Bronchial epithelial cell (primary cell): Measurements from ENCODE around the gene CASK. TPM values are rescaled to one million over a fixed set of nuclear protein-coding genes. Genes with fewer than 3 reads are reported as not detected.
"Not testable (repeated sequence)": the region's sequence is repeated elsewhere in the genome, so short reads cannot be mapped to it uniquely, and the experiment has no call there.

Experiments
- DNase-seq: peaks from one replicate; pipeline ENCODE4 v3.0.0-alpha.2; 2010; ENCODE audit warnings: low read depth
- FAIRE-seq: peaks from 2 replicates; lab custom pipeline; 2011; peaks lifted over from hg19 to GRCh38; lab: Jason Lieb, UNC
- H3K27me3 ChIP-seq: 2 replicates; pipeline ENCODE4 v1.5.1; 2011; ENCODE audit warnings: low read length; ENCODE audit not compliant: control insufficient read depth, insufficient read depth
- H3K36me3 ChIP-seq: 2 replicates; pipeline ENCODE4 v1.5.1; 2011; ENCODE audit warnings: low read length; ENCODE audit not compliant: control insufficient read depth, insufficient read depth
- H3K4me3 ChIP-seq: 2 replicates; pipeline ENCODE4 v1.5.1; 2011; ENCODE audit warnings: mild to moderate bottlenecking, low read depth, low read length, control low read depth
- CTCF ChIP-seq: IDR thresholded peaks from 2 replicates; pipeline ENCODE4 v1.5.1; 2011; ENCODE audit warnings: mild to moderate bottlenecking, moderate library complexity, low read length, control low read depth, inconsistent platforms; ENCODE audit not compliant: insufficient read depth, severe bottlenecking
- total RNA-seq: library from RNA; depleted of rRNA; stranded (reverse); fragments of >200 nt; gene quantifications from 2 replicates; pipeline ENCODE4 v1.2.1, GENCODE V29; 2014

CASK gene
- total RNA-seq, 1 donor from 2014 or later, result 141 TPM

DNA sequence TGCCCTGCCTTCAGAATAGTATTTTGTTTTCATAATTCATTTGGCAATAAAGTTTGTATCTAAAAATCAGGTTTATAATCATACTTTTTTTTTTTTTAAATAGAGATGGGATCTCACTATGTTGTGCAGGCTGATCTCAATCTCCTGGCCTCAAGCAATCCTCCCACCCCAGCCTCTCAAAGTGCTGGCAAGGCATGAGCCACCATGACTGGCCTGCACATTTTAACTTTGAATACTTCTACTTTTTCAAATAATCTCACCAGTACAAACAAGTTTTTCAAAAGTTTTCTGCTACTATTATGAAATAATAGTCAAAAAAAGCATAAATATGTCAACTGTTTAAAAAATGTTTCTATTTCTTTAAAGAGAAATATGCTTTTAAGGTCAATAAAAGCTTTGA is 304.1 kb downstream of the CASK start:
- TF ChIP-seq CTCF, result no peak
- Histone ChIP-seq H3K36me3 (no peaks in the 10 kb centered on the region), H3K27me3 (no peaks in the 10 kb centered on the region), H3K4me3 (no peak overlapping the region)
- DNase-seq (no peak), FAIRE-seq (no peak)

GRCh38 chrX:41616935-41617334 is 306.4 kb downstream of the CASK start:
- Histone ChIP-seq H3K36me3 (no peaks in the 10 kb centered on the region), H3K27me3 (no peaks in the 10 kb centered on the region), H3K4me3 (no peak overlapping the region)
- DNase-seq (no peak), FAIRE-seq (no peak)
- no peak for TF ChIP-seq CTCF

DNA sequence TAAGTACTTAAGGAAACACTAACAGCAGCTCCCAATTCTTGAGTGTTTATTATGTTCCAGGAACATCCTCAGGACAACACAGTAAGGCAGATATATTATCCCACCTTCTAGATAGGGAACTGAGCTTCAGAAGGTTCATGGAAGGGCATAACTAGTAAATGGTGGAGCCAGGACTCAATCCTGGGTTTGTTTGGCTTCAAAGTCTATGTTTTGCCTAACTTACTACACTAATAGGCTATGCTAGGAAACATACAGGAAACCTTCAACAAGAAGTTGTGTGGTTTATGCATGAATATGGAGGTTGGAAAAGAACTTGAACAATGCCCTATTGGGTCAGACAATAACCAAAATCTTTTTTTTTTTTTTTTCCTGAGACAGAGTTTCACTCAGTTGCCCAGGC is 307.1 kb downstream of the CASK start:
- Histone ChIP-seq H3K36me3 (no peaks in the 10 kb centered on the region), H3K4me3 (no peak overlapping the region), H3K27me3 (no peaks in the 10 kb centered on the region)
- TF ChIP-seq CTCF, result no peak
- DNase-seq (no peak), FAIRE-seq (no peak)

DNA sequence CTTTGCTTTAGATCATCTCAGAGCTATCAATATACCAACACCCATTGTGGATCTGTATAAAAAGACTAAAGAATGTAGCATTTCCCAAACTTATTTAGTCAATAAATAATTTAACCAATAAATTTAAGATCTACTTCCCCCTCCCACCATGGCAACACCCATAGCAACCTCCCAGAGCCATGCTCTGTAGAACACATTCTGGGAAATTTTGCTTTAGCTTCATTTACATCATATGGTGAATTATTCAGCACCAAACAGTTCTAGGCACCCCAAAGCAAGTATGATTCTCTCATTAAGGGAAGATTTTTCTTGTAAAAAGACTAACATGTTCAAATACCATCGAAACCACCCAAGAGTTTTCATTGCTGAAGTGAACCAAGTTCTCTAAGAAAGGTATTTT is 315.1 kb downstream of the CASK start:
- FAIRE-seq, result no peak

GRCh38 chrX:41607264-41607832 is 316.0 kb downstream of the CASK start:
- Histone ChIP-seq H3K27me3 (no peaks in the 10 kb centered on the region), H3K4me3 (no peak overlapping the region), H3K36me3 (no peaks in the 10 kb centered on the region)
- TF ChIP-seq CTCF, result no peak
- FAIRE-seq, result no peak
- DNase-seq, result no peak

More for the DNA sequence above, 315.1 kb downstream of the CASK start:
- Histone ChIP-seq H3K36me3 (no peaks in the 10 kb centered on the region), H3K27me3 (no peaks in the 10 kb centered on the region), H3K4me3 (no peak overlapping the region)
- TF ChIP-seq CTCF, result no peak
- no peak for DNase-seq

GRCh38 chrX:41606057-41606456 is 317.3 kb downstream of the CASK start:
- H3K4me3 ChIP-seq, FAIRE-seq, H3K27me3 ChIP-seq, H3K36me3 ChIP-seq, DNase-seq: not testable (repeated sequence)
